Endothelial cell of umbilical vein (primary cell): Measurements from ENCODE around the gene ETS1.

Experiments
- EZH2 ChIP-seq: IDR thresholded peaks from 2 replicates; pipeline ENCODE4 v1.6.1; 2012; ENCODE audit warnings: borderline replicate concordance, low read depth, mild to moderate bottlenecking, moderate library complexity, low read length, inconsistent platforms; ENCODE audit not compliant: severe bottlenecking
- GATA2 ChIP-seq: IDR thresholded peaks from 2 replicates; pipeline ENCODE4 v1.7.0; 2011; ENCODE audit warnings: low read depth, mild to moderate bottlenecking, moderate library complexity, mixed read lengths, low read length; ENCODE audit not compliant: insufficient read length, insufficient read depth
- JUN ChIP-seq: IDR thresholded peaks from 2 replicates; pipeline ENCODE4 v1.6.1; 2011; ENCODE audit warnings: borderline replicate concordance, low read depth; ENCODE audit not compliant: insufficient read length, insufficient read depth
- POLR2A ChIP-seq: IDR thresholded peaks from 2 replicates; pipeline ENCODE4 v1.6.1; 2012; ENCODE audit warnings: low read depth, mild to moderate bottlenecking, control low read depth, low read length
- POLR2AphosphoS5 ChIP-seq: IDR thresholded peaks from 2 replicates; pipeline ENCODE4 v1.6.1; 2012; ENCODE audit warnings: low read depth, mild to moderate bottlenecking, control low read depth, low read length, moderate library complexity; ENCODE audit not compliant: insufficient read depth
- TF ChIP-seq, protein P1 (sequence below), 2 donors: IDR thresholded peaks; 1 replicate in 1 of 2; 2 replicates in 1 of 2; pipeline ENCODE4 v1.5.1; 2011; ENCODE audit warnings: low read length in 2 of 2, mild to moderate bottlenecking in 2 of 2, moderate library complexity in 2 of 2, control low read depth in 1 of 2, inconsistent platforms in 1 of 2, low read depth in 1 of 2; ENCODE audit not compliant: insufficient read depth in 1 of 2; ENCODE audit errors: extremely low read depth in 1 of 2
- TF ChIP-seq, protein P2 (sequence below): IDR thresholded peaks from 2 replicates; pipeline ENCODE4 v1.6.1; 2011; ENCODE audit not compliant: insufficient read depth, insufficient read length

DNA sequence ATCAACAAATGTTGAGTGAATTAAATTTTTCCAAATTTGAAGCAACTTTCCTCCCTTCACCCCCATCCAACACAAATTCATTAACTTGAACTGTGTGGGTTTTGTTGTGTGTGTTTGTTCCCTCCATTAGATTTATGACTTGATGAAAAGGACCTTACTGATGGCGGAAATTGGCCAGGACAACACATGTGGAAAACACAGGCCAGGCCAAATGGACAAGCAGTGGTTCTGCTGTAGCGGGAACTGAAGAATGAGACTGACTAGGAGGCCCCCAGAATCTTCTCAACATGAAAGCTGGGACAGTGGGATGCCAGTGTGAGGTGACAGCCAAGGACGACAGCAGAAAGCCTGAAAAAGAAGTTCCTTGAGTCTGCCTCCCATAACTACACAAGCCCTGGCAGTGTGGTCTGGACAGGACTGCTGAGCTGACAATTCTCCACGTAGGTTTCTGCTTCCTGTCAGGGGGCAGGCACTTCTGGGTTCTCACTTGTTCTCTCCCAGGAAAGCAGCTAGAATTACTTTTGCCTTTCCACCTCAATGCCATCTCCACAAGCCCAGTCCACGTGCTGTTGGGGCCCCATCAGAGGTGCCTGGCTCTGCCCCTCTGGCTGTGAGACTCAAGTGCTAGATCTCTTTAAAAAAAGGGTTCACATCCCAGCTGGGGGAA, 94.3 kb downstream of the ETS1 start:
- TF ChIP-seq, protein P1, sequence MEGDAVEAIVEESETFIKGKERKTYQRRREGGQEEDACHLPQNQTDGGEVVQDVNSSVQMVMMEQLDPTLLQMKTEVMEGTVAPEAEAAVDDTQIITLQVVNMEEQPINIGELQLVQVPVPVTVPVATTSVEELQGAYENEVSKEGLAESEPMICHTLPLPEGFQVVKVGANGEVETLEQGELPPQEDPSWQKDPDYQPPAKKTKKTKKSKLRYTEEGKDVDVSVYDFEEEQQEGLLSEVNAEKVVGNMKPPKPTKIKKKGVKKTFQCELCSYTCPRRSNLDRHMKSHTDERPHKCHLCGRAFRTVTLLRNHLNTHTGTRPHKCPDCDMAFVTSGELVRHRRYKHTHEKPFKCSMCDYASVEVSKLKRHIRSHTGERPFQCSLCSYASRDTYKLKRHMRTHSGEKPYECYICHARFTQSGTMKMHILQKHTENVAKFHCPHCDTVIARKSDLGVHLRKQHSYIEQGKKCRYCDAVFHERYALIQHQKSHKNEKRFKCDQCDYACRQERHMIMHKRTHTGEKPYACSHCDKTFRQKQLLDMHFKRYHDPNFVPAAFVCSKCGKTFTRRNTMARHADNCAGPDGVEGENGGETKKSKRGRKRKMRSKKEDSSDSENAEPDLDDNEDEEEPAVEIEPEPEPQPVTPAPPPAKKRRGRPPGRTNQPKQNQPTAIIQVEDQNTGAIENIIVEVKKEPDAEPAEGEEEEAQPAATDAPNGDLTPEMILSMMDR (IDR thresholded peaks at IDR 0.05; ENCODE audit: extremely low read depth in 1 of 2, insufficient read depth in 1 of 2, low read depth in 1 of 2, low read length in 2 of 2), result no peak
- no peak for TF ChIP-seq POLR2A
- TF ChIP-seq POLR2AphosphoS5, result no peak
- TF ChIP-seq EZH2, result no peak
- no peak for TF ChIP-seq GATA2
- TF ChIP-seq, protein P2, sequence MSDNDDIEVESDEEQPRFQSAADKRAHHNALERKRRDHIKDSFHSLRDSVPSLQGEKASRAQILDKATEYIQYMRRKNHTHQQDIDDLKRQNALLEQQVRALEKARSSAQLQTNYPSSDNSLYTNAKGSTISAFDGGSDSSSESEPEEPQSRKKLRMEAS, result no peak
- no peak for TF ChIP-seq JUN
